Measurements from ENCODE around the gene DLX3.

Gene DLX3

GRCh38 chr17:50023520-50023919, 28.5 kb upstream of the DLX3 start:
- DNase-seq (ENCODE audit: low read depth): no peak

GRCh38 chr17:50022463-50023130, 27.6 kb upstream of the DLX3 start:
- DNase-seq (ENCODE audit: low read depth): no peak

DNA sequence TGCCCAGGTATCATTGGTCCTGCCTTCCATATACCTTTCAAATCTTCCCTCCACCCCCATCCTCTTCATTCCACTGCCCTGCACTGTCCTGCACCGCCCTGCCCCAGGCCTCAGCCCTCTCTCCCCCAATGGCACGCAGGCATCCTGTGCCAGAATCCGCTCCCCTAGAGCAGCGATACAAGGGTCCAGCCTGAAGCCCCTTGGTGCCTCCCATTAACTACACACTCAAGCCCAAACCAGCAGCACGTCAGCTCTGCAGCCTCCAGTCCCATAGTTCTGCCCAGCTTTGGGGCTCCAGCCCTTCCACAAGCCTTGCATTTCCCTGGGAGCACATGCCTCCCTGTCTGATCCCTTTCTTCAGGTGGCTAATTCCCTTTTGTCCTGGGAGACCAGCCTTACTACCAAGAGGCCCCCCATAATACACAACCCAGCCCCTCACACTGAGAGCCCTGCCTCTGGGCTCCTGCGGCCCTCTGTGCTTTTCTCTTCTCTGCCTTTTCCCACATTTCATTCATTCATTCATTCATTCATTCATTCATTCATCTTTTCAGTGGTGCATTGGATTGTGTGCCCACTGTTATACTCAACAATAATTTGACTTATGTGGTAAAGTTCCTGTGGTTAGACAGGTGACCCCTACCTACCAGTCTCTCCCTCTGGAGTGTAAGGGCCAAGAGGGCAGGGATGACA, 26.8 kb upstream of the DLX3 start:
- DNase-seq (ENCODE audit: low read depth): no peak

DNA sequence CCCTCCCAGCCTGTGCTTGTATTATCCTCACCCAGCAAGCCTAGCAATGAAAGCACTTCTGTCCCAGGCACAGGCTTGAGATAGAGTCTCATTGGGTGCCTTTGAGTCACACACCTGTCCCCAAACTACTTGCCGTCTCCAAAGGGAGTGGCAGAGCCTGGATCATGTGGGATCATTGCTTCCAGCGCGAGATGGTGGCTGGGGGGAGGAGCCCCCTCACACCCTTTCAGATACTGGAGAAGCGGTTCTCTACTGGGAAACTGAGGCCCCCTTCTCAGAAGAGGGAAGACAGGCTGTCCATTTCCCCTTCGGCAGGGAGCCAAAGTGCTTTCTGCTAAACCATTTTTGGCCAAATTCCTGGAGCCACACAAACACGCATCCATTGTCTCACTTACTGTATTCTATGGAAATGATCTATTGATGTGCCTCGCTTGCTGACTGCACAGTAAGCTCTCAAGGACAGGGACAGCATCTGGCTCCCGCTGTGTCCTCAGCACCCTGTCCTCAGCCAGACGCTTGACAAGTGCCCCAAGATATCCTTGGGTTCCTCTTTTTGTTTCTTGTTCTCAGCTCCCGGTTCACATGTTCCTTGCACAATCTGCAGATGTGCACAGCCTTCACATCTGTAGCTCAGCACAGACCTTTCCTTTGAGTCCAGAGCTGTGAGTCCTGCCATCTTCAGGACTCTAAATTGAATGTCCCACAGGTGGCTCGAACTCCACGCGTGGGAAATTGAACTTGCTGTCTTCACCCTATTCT, 26.0 kb upstream of the DLX3 start:
- DNase-seq (ENCODE audit: low read depth): no peak

- DNase-seq (ENCODE audit: low read depth): no peak
These were observed 23.9 kb upstream of the DLX3 start for GRCh38 chr17:50018909-50019308.

DNA sequence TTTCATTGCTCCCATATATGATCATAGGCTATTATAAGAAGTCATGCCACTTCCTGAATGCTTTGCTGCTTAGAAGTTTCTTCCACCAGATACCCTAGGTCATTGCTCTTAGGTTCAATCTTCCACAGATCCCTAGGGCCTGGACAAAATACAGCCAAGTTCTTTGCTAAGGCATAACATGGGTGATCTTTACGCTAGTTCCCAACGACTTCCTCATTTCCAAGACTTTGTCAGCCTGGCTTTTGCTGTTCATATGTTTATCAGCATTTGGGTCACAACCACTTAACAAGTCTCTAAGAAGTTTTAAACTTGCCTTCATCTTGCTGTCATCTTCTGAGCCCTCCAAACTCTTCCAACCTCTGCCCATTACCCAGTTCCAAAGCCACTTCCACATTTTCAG, 20.1 kb upstream of the DLX3 start:
- DNase-seq (ENCODE audit: low read depth): no peak

- DNase-seq (ENCODE audit: low read depth): no peak
These were observed 19.6 kb upstream of the DLX3 start for GRCh38 chr17:50014471-50015088.

- DNase-seq (ENCODE audit: low read depth): no peak
These were observed 18.1 kb upstream of the DLX3 start for GRCh38 chr17:50013079-50013478.

DNA sequence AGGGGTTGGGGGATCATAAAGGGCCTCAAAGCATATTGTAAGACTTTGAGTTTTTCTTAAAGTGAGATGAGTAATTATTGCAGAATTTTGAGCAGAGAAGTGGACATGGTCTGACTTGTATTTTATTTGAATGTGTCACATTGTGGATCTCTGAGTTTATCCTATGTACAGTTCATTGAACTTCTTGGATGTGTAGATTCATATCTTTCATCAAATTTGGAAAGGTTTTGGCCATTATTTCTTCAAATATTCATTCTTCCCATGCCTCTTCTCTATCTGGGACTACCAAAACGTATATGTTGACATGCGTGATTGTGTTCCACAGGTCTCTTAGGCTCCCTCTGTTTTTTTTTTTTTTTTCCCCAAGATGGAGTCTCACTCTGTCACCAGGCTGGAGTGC, 14.3 kb upstream of the DLX3 start:
- DNase-seq (ENCODE audit: low read depth): no peak

GRCh38 chr17:50003911-50004310, 8.9 kb upstream of the DLX3 start:
- DNase-seq (ENCODE audit: low read depth): no peak

- DNase-seq (ENCODE audit: low read depth): no peak
These were observed 4.0 kb upstream of the DLX3 start for GRCh38 chr17:49998836-49999511.

DNA sequence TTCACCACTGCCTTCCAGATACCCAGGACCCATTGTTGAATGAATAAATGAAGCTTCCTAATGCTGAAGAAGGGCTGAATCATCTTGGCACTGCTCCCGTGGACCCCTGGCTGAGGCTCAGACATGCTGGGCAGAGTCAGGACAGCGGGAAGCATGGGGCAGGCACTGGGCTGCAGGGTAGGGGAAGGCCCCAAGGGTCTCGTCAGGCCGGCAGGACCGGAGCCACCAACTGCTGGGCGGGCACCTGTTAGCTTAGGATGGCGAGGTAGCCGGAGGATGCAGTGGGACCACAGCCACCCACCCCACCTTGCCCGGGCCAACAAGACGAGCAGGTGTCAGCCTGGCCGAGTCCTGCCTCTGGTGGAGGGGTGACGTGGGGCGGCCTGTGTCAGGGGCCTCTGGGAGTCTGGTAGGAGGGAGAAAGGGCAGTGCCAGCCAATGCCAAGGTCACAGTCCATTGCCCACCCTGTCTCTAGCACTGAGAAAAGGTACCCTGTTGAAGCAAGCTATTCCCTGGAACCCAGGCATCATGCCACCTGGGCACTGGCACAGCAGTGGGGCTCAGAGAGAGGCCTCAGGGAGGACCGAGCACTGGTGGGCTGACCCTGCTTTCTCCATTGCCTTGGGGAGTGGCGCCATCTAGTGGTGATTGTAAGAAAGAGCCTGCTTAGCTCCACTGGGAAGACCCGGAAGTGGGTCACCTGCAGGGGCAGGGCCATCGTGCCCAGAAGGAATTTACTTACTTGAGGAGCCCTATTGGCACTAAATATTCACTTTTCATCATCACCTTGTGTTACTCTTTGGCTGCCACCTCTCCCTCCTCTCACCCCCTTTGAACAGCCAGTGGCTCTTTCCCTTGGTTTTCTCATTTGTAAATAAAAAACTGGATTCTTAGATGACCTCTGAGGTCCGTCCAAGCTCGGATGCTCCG, 3.0 kb upstream of the DLX3 start:
- DNase-seq (ENCODE audit: low read depth): peak; percentile 79

DNA sequence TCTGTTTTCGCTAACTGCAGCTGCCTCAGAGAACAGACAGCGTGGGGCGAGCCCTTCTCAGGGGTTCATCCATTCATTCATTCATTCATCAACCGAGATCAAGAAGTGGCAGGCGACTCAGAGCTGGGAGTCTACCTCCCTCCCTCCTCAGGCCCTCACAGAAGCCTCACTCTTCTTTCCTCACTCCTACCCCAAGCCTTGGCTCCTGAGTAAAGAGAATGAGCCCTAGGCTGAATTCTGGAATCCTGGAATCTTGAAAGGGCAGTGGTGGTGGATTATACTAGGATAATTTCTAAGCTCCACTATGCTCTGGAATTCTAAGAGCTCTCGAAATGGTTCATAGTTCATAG, 2.3 kb upstream of the DLX3 start:
- no peak for DNase-seq (ENCODE audit: low read depth)

DNA sequence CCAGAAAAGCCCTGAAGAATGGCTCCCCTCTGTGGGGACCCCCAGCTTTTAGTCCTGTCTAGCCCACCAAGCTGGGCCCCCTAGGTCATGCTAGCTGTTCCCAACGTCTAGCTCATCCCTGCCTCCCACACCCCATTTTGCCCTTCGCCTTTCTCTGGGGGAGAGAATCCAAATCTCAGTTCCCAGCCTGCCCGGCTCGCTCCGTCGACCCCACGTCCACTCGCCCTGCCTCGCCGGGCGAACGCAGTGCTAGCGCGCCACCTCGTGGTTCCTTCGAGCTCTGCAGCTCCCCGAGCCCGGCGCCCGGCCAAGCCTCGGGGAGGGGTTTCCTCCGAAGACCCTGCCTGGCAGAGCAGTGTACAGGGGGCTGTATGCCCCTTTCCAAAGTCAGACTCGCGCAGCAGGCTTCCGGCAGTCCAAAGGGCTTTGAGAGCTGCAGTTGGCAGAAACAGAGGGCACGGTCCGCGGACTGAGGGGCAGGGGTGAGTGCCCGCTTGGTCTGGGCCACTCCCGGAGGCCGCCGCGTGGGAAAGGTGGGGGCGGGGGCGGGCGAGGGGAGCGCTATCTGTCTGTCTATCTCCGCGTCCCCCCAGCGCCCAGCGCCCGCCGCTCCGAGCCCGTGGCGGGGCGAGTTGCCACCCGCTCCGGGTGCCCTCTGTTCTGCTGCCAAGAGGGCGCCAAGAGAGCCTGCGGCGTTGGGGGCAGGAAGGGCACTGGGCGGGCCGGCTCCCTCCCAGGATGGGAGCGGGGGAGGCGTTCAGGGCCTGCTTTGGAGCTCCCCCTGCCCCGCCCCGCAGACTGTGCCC, 1.7 kb upstream of the DLX3 start:
- DNase-seq (ENCODE audit: low read depth): peak; percentile 66

DNA sequence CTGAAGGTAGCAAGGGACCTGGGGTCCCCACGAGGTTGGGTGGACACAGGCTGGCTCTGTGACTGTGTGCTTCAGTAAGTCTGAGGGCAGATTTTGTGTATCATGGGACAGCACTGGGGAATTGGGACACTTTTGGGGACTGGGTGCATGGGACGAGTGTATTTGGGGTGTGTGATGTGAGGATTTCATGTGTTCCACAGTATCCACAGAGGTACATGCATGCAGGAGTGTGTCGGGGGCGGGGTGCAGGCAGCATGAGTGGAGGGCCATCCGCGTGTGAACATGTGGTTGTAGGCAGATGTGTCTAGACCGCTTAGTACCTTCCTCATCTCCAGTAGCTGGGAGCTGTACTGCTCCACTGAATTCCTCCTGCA, 1.1 kb upstream of the DLX3 start:
- DNase-seq (ENCODE audit: low read depth): no peak

- no peak for DNase-seq (ENCODE audit: low read depth)
These were observed 654 bp downstream of the DLX3 start for GRCh38 chr17:49994085-49995054.

DNA sequence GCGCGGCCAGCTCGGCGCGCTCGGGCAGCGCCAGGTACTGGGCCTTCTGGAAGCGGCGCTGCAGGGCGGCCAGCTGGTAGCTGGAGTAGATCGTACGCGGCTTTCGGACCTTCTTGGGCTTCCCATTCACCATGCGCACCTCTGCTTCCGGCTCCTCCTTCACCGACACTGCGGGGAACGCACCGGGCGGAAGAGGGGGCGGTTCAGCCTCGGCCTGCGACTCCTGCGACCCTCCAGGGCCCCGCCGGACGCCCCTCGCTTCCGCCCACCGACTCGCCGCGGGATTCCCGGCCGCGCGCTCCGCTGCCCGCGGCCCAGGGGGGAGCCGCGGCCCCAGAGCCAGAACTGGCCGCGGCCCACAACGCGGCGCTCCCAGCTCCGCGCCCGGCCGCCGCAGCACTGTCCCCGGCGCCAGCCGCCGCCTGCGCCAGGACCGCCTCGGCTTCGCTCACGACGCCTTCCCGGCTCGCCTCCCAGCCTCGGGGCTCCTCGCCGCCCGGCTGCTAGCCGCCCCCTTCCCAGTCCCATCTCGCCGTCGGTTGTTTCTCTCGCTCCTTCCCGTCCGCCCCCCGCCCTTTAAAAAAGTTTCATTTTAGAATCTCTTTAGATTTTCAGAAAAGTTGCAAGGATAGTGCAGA, 1.5 kb downstream of the DLX3 start:
- DNase-seq (ENCODE audit: low read depth): no peak

DNA sequence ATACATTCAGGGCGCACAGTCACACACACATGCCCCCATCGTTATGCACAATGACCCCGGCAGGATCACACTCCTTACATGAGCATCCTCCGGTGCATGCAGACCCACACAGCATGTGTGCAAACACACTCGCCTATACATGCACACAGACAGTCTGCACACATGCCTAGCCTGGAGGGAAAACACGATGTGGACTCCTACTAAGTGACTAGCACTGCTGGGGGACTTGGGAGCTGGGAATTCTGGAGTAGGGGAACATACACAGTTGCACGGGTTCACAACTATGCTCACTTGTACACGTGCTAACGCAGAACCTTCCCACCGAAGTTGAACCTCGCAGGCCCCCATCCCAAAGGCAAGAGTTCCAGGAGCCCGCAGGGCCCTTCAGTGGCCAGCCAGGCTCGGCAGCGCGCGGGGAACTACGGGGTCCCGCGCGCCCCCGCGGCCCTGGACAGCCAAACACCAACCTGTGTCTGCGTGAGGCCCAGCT, 2.0 kb downstream of the DLX3 start:
- no peak for DNase-seq (ENCODE audit: low read depth)

All from activated T-cell treated with anti-CD3 and anti-CD28 coated beads for 1 hour (primary cell).